IMR-90 (cell line): Measurements from ENCODE around the gene PSMG4. TPM values are rescaled to one million over a fixed set of nuclear protein-coding genes. Genes with fewer than 3 reads are reported as not detected.

ENCODE experiments used
- ATAC-seq: fragments of 200-7000 bp; cut with Tn5 transposase; 2 replicates; pipeline ENCODE4 v1.9.1; 2020; ENCODE audit warnings: low read depth, mild to moderate bottlenecking, moderate library complexity
- BruUV-seq: library from RNA; stranded (reverse); fragments of 400-500 nt; replicated peaks from 2 replicates; lab custom pipeline; 2021; lab: Mats Ljungman, UMichigan
- CTCF ChIA-PET: fragments of 300-600 bp; formaldehyde crosslinking; extraction: SDS; loops from one replicate; lab custom pipeline; 2021; ENCODE audit warnings: antibody characterized with exemption; lab: Yijun Ruan, JAX
- POLR2A ChIA-PET: fragments of 300-600 bp; sonication (Branson Sonifier 250); formaldehyde crosslinking; loops from one replicate; lab custom pipeline; 2022; ENCODE audit warnings: antibody characterized with exemption; ENCODE audit not compliant: unreplicated experiment; lab: Charles Lee
- DNase-seq: peaks from one replicate; pipeline ENCODE4 v3.0.0; 2013
- H2AFZ ChIP-seq: replicated peaks from 2 replicates; pipeline ENCODE3; 2013; ENCODE audit warnings: low read length, mild to moderate bottlenecking; ENCODE audit not compliant: poor library complexity
- H2AK5ac ChIP-seq: 2 replicates; pipeline ENCODE4 v1.6.1; 2013; ENCODE audit warnings: low read depth, low read length, inconsistent platforms
- H2AK9ac ChIP-seq: replicated peaks from 2 replicates; pipeline ENCODE3; 2013; ENCODE audit warnings: mild to moderate bottlenecking, low read depth, low read length, moderate library complexity; ENCODE audit not compliant: poor library complexity
- H2BK120ac ChIP-seq: 2 replicates; pipeline ENCODE4 v1.6.1; 2013; ENCODE audit warnings: low read depth, low read length, inconsistent platforms
- H2BK15ac ChIP-seq: 3 replicates; pipeline ENCODE4 v1.6.1; 2013; ENCODE audit warnings: low read depth, low read length, inconsistent platforms
- H2BK20ac ChIP-seq: 2 replicates; pipeline ENCODE4 v1.6.1; 2013; ENCODE audit warnings: low read depth, mild to moderate bottlenecking, inconsistent platforms, low read length, moderate library complexity
- H2BK5ac ChIP-seq: 2 replicates; pipeline ENCODE4 v1.6.1; 2013; ENCODE audit warnings: mild to moderate bottlenecking, low read depth, low read length, inconsistent platforms; ENCODE audit not compliant: poor library complexity, severe bottlenecking
- H3K14ac ChIP-seq: replicated peaks from 2 replicates; pipeline ENCODE4 v1.6.1; 2013; ENCODE audit warnings: low read depth, low read length, inconsistent platforms
- H3K18ac ChIP-seq: 2 replicates; pipeline ENCODE4 v1.6.1; 2013; ENCODE audit warnings: low read depth, low read length, control low read depth
- H3K23ac ChIP-seq: 2 replicates; pipeline ENCODE4 v1.6.1; 2013; ENCODE audit warnings: low read depth, low read length, inconsistent platforms
- H3K27ac ChIP-seq: 2 replicates; pipeline ENCODE4 v1.5.1; 2013; ENCODE audit warnings: mild to moderate bottlenecking, control low read depth, low read length; ENCODE audit not compliant: insufficient read depth
- H3K27me3 ChIP-seq: 2 replicates; pipeline ENCODE4 v1.6.1; 2013; ENCODE audit warnings: low read length; ENCODE audit not compliant: control insufficient read depth, insufficient read depth
- H3K36me3 ChIP-seq: 2 replicates; pipeline ENCODE4 v1.6.1; 2013; ENCODE audit warnings: low read length, mixed read lengths; ENCODE audit not compliant: control insufficient read depth, insufficient read depth
- H3K4ac ChIP-seq: 2 replicates; pipeline ENCODE4 v1.6.1; 2013; ENCODE audit warnings: low read depth, low read length, inconsistent platforms
- H3K4me1 ChIP-seq: 2 replicates; pipeline ENCODE4 v1.6.1; 2013; ENCODE audit warnings: low read length, mixed read lengths; ENCODE audit not compliant: control insufficient read depth, insufficient read depth
- H3K4me2 ChIP-seq: 2 replicates; pipeline ENCODE4 v1.6.1; 2013; ENCODE audit warnings: low read depth, mild to moderate bottlenecking, control low read depth, low read length, moderate library complexity
- H3K4me3 ChIP-seq: 2 replicates; pipeline ENCODE4 v1.5.1; 2013; ENCODE audit warnings: low read depth, mild to moderate bottlenecking, control low read depth, low read length, moderate library complexity; ENCODE audit not compliant: insufficient read depth
- H3K56ac ChIP-seq: 2 replicates; pipeline ENCODE4 v1.6.1; 2013; ENCODE audit warnings: low read length, inconsistent platforms; ENCODE audit not compliant: insufficient read depth; ENCODE audit errors: extremely low read depth
- H3K79me1 ChIP-seq, 2 experiments: 2 replicates each; pipeline ENCODE4 v1.6.1; 2013; ENCODE audit warnings: low read length in 2 of 2, inconsistent platforms in 1 of 2, low read depth in 1 of 2
- H3K9ac ChIP-seq: 2 replicates; pipeline ENCODE4 v1.6.1; 2013; ENCODE audit warnings: low read depth, low read length, control low read depth
- H3K9me1 ChIP-seq: 2 replicates; pipeline ENCODE4 v1.6.1; 2013; ENCODE audit warnings: low read length, inconsistent platforms; ENCODE audit not compliant: insufficient read depth
- H3K9me3 ChIP-seq: 2 replicates; pipeline ENCODE4 v1.6.1; 2013; ENCODE audit warnings: low read length; ENCODE audit not compliant: control insufficient read depth, insufficient read depth
- H4K20me1 ChIP-seq: 2 replicates; pipeline ENCODE4 v1.6.1; 2013; ENCODE audit warnings: low read length, inconsistent platforms; ENCODE audit not compliant: insufficient read depth
- H4K5ac ChIP-seq: 2 replicates; pipeline ENCODE4 v1.6.1; 2013; ENCODE audit warnings: mild to moderate bottlenecking, low read depth, low read length, control low read depth
- H4K8ac ChIP-seq, 2 experiments: 2 replicates each; pipeline ENCODE4 v1.6.1; 2013; ENCODE audit warnings: low read depth in 2 of 2, low read length in 2 of 2, control low read depth in 1 of 2, inconsistent platforms in 1 of 2
- H4K91ac ChIP-seq: 2 replicates; pipeline ENCODE4 v1.6.1; 2013; ENCODE audit warnings: low read depth, low read length, inconsistent platforms; ENCODE audit not compliant: insufficient read depth
- BHLHE40 ChIP-seq: fragments of 150-350 bp; IDR thresholded peaks from 2 replicates; pipeline ENCODE4 v1.6.1; 2016; ENCODE audit warnings: mild to moderate bottlenecking, low read depth, low read length
- CHD1 ChIP-seq: IDR thresholded peaks from 2 replicates; pipeline ENCODE4 v1.6.1; 2012; ENCODE audit warnings: low read depth, low read length, improper control_type of control experiment
- POLR2A ChIP-seq: IDR thresholded peaks from 2 replicates; pipeline ENCODE4 v1.6.1; 2012; ENCODE audit warnings: mild to moderate bottlenecking, low read depth, low read length
- RAD21 ChIP-seq: IDR thresholded peaks from 2 replicates; pipeline ENCODE4 v1.6.1; 2012; ENCODE audit warnings: low read length, improper control_type of control experiment
- RCOR1 ChIP-seq: IDR thresholded peaks from 2 replicates; pipeline ENCODE4 v1.6.1; 2012; ENCODE audit warnings: mild to moderate bottlenecking, low read length, improper control_type of control experiment; ENCODE audit not compliant: insufficient replicate concordance
- SMC3 ChIP-seq: fragments of 150-350 bp; IDR thresholded peaks from 2 replicates; pipeline ENCODE4 v1.6.1; 2016; ENCODE audit warnings: low read depth, mild to moderate bottlenecking, antibody characterized with exemption, low read length, moderate library complexity
- WGBS, 2 experiments: methylation state at CpG; one replicate each; pipeline versions ENCODE4 v1.1.5 to v1.1.7; 2013; ENCODE audit warnings: missing lambda C conversion rate in 2 of 2; ENCODE audit not compliant: insufficient read length in 1 of 2; ENCODE audit errors: extremely low coverage in 2 of 2; 5-methylcytosine and 5-hydroxymethylcytosine counted together
- dilution Hi-C: fragments of 300-500 bp; cut with HindIII; formaldehyde crosslinking; loops from one replicate; pipeline ENCODE4 v1.14.3; 2018; ENCODE audit warnings: low sequenced_read_pairs; ENCODE audit not compliant: unreplicated experiment
- in situ Hi-C: fragments of 300-500 bp; cut with MboI; formaldehyde crosslinking; loops from 3 replicates; pipeline ENCODE4 v1.14.3; 2019; ENCODE audit warnings: low sequenced_read_pairs, inconsistent platforms, mixed read lengths
- intact Hi-C: fragments of 100-400 bp; cut with micrococcal nuclease; formaldehyde crosslinking; loops from 2 replicates; pipeline ENCODE4 v1.10.0; 2022
- polyA plus RNA-seq, 3 experiments: library from polyadenylated mRNA; depleted of rRNA; stranded (reverse); fragments of >200 nt; gene quantifications; 2 replicates each; pipeline ENCODE4 v1.2.3, GENCODE V29; 2012; ENCODE audit warnings: low replicate concordance in 1 of 3
- total RNA-seq: library from RNA; depleted of rRNA; stranded (reverse); fragments of >200 nt; gene quantifications from 2 replicates; pipeline ENCODE4 v1.2.3, GENCODE V29; 2012
- TF ChIP-seq, protein P1 (sequence below): fragments of 150-350 bp; IDR thresholded peaks from 2 replicates; pipeline ENCODE4 v1.6.1; 2016; ENCODE audit warnings: low read depth, mild to moderate bottlenecking, low read length, moderate library complexity, borderline replicate concordance
- TF ChIP-seq, protein P2 (sequence below): conservative IDR thresholded peaks from 2 replicates; pipeline ENCODE4 v1.5.1; 2012; ENCODE audit warnings: mild to moderate bottlenecking, low read depth, low read length, improper control_type of control experiment

The PSMG4 gene
- total and polyA plus RNA-seq, 2 of the 4 experiments (the other 2 are of a cell fraction), result 5.6 to 13.4 TPM

DNA sequence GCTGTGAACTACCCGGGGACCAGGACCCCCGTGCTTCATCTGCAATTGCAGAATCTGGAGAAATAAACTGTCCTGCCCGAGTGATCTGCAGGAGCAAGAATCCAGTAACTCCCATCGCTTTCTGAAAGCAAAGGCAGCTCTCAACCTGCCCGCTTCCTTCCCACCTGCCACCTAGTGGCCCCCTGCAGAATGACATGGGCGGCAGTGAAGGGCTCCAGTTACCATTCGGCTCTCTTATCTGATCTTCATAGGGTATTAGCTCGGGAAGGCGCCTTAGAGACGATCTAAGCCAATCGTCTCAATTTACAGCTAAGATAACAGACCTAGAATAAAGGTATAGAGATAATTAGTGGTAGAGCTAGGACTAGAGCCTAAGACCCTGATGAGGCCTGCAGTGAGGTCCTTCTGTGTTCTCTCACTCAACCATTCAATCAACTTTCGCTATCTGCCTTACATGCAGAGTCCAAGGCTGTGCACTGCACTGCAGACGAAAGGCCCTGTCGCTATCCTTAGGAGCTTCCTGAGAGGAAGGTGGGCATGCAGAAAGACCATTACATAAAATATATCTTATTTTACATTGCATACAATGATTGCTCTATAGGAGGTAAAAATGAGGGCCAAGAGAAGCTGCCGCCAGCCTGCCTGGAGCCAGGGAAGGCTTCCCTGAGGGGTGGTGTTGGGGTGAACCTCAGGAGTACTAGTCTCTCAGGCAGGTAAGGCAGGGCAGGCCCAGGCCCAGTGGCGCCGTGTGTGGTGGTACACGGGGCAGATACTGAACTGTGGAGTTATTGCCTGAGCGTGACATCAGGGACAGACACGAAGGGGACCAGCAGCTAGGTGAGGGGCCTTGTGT, 7.1 kb upstream of the PSMG4 start:
- WGBS, 2 experiments, result 4% methylated on average over 4 of the region's 20 CpGs; no CpG with 5 or more reads in 1 of the 2 experiments
- Histone ChIP-seq H2AK9ac (peak overlapping the region; percentile 76), H2BK20ac (peak overlapping the region; percentile 23), H4K91ac (peak overlapping the region; percentile 53), H4K8ac (peak overlapping the region in 1 of 2 experiments; percentile 74; a peak in 3 of 4 replicates), H3K9me1 (peaks cover 10% of the 10 kb centered on the region), H3K4me3 (no peak overlapping the region), H2BK120ac (0 out of 2 replicates have a peak overlapping the region, but pooled peaks have one; percentile 53), H3K36me3 (no peaks in the 10 kb centered on the region), H3K4me2 (no peak overlapping the region), H3K27ac (no peak overlapping the region), H3K23ac (peak overlapping the region; percentile 41; the same call in 1 of the 2 replicates), H2BK5ac (no peak overlapping the region), H3K27me3 (peaks cover 1% of the 10 kb centered on the region; the same call in 1 of the 2 replicates), H2BK15ac (no peak overlapping the region), H4K20me1 (no peaks in the 10 kb centered on the region), H3K9me3 (no peaks in the 10 kb centered on the region), H3K79me1 (no peaks in the 10 kb centered on the region), H3K18ac (no peak overlapping the region), H2AFZ (peak overlapping the region; percentile 88), H3K56ac (no peak overlapping the region), H3K9ac (no peak overlapping the region), H2AK5ac (no peak overlapping the region), H3K4me1 (peaks cover 13% of the 10 kb centered on the region), H3K14ac (no peak overlapping the region), H4K5ac (peak overlapping the region; percentile 45; the same call in 1 of the 2 replicates), H3K4ac (peak overlapping the region; percentile 26)
- intact Hi-C loops, result loop anchor here (1.0 kb wide), 2 partner anchors 94 to 125 kb away; partner anchors contain the start of gene TUBB2A
- peak; percentile 82 for ATAC-seq
- in situ Hi-C loops, result loop anchor here (5.0 to 10.0 kb wide), 2 partner anchors 124 to 257 kb away; partner anchors contain the start of gene NQO2
- TF ChIP-seq, protein P1, sequence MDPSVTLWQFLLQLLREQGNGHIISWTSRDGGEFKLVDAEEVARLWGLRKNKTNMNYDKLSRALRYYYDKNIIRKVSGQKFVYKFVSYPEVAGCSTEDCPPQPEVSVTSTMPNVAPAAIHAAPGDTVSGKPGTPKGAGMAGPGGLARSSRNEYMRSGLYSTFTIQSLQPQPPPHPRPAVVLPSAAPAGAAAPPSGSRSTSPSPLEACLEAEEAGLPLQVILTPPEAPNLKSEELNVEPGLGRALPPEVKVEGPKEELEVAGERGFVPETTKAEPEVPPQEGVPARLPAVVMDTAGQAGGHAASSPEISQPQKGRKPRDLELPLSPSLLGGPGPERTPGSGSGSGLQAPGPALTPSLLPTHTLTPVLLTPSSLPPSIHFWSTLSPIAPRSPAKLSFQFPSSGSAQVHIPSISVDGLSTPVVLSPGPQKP, result no peak
- TF ChIP-seq, protein P2, sequence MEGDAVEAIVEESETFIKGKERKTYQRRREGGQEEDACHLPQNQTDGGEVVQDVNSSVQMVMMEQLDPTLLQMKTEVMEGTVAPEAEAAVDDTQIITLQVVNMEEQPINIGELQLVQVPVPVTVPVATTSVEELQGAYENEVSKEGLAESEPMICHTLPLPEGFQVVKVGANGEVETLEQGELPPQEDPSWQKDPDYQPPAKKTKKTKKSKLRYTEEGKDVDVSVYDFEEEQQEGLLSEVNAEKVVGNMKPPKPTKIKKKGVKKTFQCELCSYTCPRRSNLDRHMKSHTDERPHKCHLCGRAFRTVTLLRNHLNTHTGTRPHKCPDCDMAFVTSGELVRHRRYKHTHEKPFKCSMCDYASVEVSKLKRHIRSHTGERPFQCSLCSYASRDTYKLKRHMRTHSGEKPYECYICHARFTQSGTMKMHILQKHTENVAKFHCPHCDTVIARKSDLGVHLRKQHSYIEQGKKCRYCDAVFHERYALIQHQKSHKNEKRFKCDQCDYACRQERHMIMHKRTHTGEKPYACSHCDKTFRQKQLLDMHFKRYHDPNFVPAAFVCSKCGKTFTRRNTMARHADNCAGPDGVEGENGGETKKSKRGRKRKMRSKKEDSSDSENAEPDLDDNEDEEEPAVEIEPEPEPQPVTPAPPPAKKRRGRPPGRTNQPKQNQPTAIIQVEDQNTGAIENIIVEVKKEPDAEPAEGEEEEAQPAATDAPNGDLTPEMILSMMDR, result peak; percentile 97
- TF ChIP-seq RAD21 (peak; percentile 93), CHD1 (no peak), BHLHE40 (no peak), POLR2A (no peak), RCOR1 (no peak), SMC3 (peak; percentile 97)
- no TSS peak for BruUV-seq
- peak; percentile 80 for DNase-seq
- ChIA-PET CTCF (interaction anchor here (0.6 to 2.4 kb wide), 9 partner anchors 9 to 484 kb away, joined by 3 to 11 read pairs (median 3); partner anchors contain the start of gene TUBB2A), POLR2A (no interaction called here)
- dilution Hi-C loops, result no loop called here
